GM12892 (cell line): ENCODE results near the gene ELP5.

Experiments used
- POLR2A ChIP-seq: IDR thresholded peaks from 2 replicates; pipeline ENCODE4 v1.6.1; 2011; ENCODE audit warnings: low read depth, low read length, control low read depth
- POLR2AphosphoS5 ChIP-seq: IDR thresholded peaks from 2 replicates; pipeline ENCODE4 v1.6.1; 2011; ENCODE audit warnings: low read depth, low read length, control low read depth
- TAF1 ChIP-seq: IDR thresholded peaks from 2 replicates; pipeline ENCODE4 v1.6.1; 2011; ENCODE audit warnings: low read depth, mild to moderate bottlenecking, control low read depth, low read length, borderline replicate concordance

DNA sequence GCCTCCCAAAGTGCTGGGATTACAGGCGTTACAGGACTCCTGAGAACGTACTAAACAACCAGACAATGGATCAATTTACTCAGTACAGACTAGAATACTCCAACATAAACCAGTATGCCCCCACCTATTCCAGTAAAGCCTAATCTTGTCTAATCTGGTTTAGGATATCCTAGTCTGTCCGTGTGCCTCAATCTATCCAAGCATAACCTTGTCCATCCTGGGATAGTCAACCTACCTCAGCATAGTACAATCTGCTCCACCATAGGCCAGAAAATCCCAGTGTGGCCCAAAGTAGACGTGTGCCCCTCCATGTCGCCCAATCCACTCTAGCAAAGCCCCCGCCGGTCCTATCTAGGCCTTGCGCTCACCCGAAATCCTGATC, 18.3 kb upstream of the ELP5 start:
- TF ChIP-seq POLR2A: no peak
- TF ChIP-seq TAF1: no peak
- TF ChIP-seq POLR2AphosphoS5: no peak
